ENCODE results near the gene LCN10. TPM values are rescaled to one million over a fixed set of nuclear protein-coding genes. Genes with fewer than 3 reads are reported as not detected.
"Not testable (repeated sequence)": the region's sequence is repeated elsewhere in the genome, so short reads cannot be mapped to it uniquely, and the experiment has no call there.

LCN10 gene
- polyA plus RNA-seq, 3 donors = 0.16 TPM; not detected in 2

GRCh38 chr9:136705564-136705963, 37.2 kb downstream of the LCN10 start:
- peaks cover 29 to 37% of the 10 kb centered on the region in 2 donors for H3K4me1 ChIP-seq (ENCODE audit: control insufficient read depth in 1 of 2, insufficient read depth in 2 of 2, low read length in 2 of 2)
- no peak overlapping the region for H2AFZ ChIP-seq (ENCODE audit: insufficient read depth, low read depth, low read length, poor library complexity, severe bottlenecking)
- H3K9me3 ChIP-seq (replicated peaks in 1 of 2; ENCODE audit: control insufficient read depth in 1 of 2, insufficient read depth in 1 of 2, low read length in 2 of 2) = no peaks in the 10 kb centered on the region
- peak overlapping the region in 1 of 2 donors; percentile 53 for H3K27ac ChIP-seq (ENCODE audit: low read depth in 1 of 2, low read length in 2 of 2)
- Mint-ChIP-seq H3K4me3 (peak overlapping the region in 1 of 2 donors; percentile 64), H3K27ac (peak overlapping the region; percentile 10 to 87 (median 82)), H3K4me1 (peaks cover 38% of the 10 kb centered on the region), H3K36me3 (peaks cover 0 to 3% of the 10 kb centered on the region in 2 donors), H3K27me3 (ENCODE audit: low read depth in 3 of 3) (peaks cover 18 to 42% (median 28%) of the 10 kb centered on the region in 3 donors), H3K9me3 (peaks cover 0 to 7% (median 1%) of the 10 kb centered on the region in 7 donors)
- TF ChIP-seq CTCF (IDR thresholded peaks at IDR 0.05) = no peak
- no peak overlapping the region for H3K4me3 ChIP-seq (replicated peaks in 1 of 3; ENCODE audit: low read depth in 2 of 3, low read length in 3 of 3)
- no peaks in the 10 kb centered on the region for H3K36me3 ChIP-seq (replicated peaks in 1 of 2; ENCODE audit: control insufficient read depth in 1 of 2, insufficient read depth in 2 of 2, low read length in 2 of 2)
- H3K9ac ChIP-seq (ENCODE audit: insufficient read depth, low read length, poor library complexity, severe bottlenecking) = no peak overlapping the region
- DNase-seq = peak; percentile 78 to 88 (median 78)
- WGBS (ENCODE audit: insufficient coverage) = no CpG with 5 or more reads among the region's 7 CpGs
- H3K79me2 ChIP-seq (ENCODE audit: insufficient read depth, low read length) = no peaks in the 10 kb centered on the region
- intact Hi-C loops (cut with micrococcal nuclease) = loop anchor here in 1 of 2 donors (10.0 kb wide), 1 partner anchor 751 kb away; no protein-coding TSS in a partner anchor
- H4K20me1 ChIP-seq (ENCODE audit: insufficient read depth, low read length) = no peaks in the 10 kb centered on the region
- H3K4me2 ChIP-seq (replicated peaks; ENCODE audit: extremely low read depth, low read length, poor library complexity, severe bottlenecking) = no peak overlapping the region
- peaks cover 2 to 17% of the 10 kb centered on the region in 2 donors for H3K27me3 ChIP-seq (ENCODE audit: control insufficient read depth in 2 of 2, insufficient read depth in 2 of 2, low read length in 2 of 2)

- not testable (repeated sequence) for H4K20me1 ChIP-seq (ENCODE audit: insufficient read depth, low read length); H3K79me2 ChIP-seq (ENCODE audit: insufficient read depth, low read length); H3K36me3 ChIP-seq (replicated peaks in 1 of 2; ENCODE audit: control insufficient read depth in 1 of 2, insufficient read depth in 2 of 2, low read length in 2 of 2); H3K9ac ChIP-seq (ENCODE audit: insufficient read depth, low read length, poor library complexity, severe bottlenecking); H3K4me3 Mint-ChIP-seq; H2AFZ ChIP-seq (ENCODE audit: insufficient read depth, low read depth, low read length, poor library complexity, severe bottlenecking); H3K36me3 Mint-ChIP-seq; H3K9me3 ChIP-seq (replicated peaks in 1 of 2; ENCODE audit: control insufficient read depth in 1 of 2, insufficient read depth in 1 of 2, low read length in 2 of 2); H3K4me3 ChIP-seq (replicated peaks in 1 of 3; ENCODE audit: low read depth in 2 of 3, low read length in 3 of 3); DNase-seq; H3K9me3 Mint-ChIP-seq; H3K4me2 ChIP-seq (replicated peaks; ENCODE audit: extremely low read depth, low read length, poor library complexity, severe bottlenecking); H3K27ac ChIP-seq (ENCODE audit: low read depth in 1 of 2, low read length in 2 of 2); H3K27ac Mint-ChIP-seq
- Histone ChIP-seq H3K27me3 (ENCODE audit: control insufficient read depth in 2 of 2, insufficient read depth in 2 of 2, low read length in 2 of 2) (peaks cover 2 to 15% of the 10 kb centered on the region in 2 donors), H3K4me1 (ENCODE audit: control insufficient read depth in 1 of 2, insufficient read depth in 2 of 2, low read length in 2 of 2) (peaks cover 38 to 45% of the 10 kb centered on the region in 2 donors)
- H3K27me3 Mint-ChIP-seq (ENCODE audit: low read depth in 3 of 3) = peaks cover 15 to 44% (median 24%) of the 10 kb centered on the region in 3 donors
- 100% methylated on average over 1 of the region's 8 CpGs for WGBS (ENCODE audit: insufficient coverage)
- peaks cover 45% of the 10 kb centered on the region for H3K4me1 Mint-ChIP-seq
- intact Hi-C loops (cut with micrococcal nuclease) = loop anchor here in 1 of 2 donors (10.0 kb wide), 1 partner anchor 750 kb away; no protein-coding TSS in a partner anchor
Measured at GRCh38 chr9:136704741-136705140, 38.0 kb downstream of the LCN10 start.

Data from CD14-positive monocyte (primary cell).